Fibroblast of skin of abdomen (primary cell): ENCODE results near the gene HIP1.
A peak's percentile ranks its signal among the peaks of the same experiment; 100 is the strongest.
"Not testable (repeated sequence)": the region's sequence is repeated elsewhere in the genome, so short reads cannot be mapped to it uniquely, and the experiment has no call there.

Source experiments
- DNase-seq: peaks from one replicate; pipeline ENCODE4 v3.0.0-alpha.2; 2013

Gene HIP1

GRCh38 chr7:75567948-75568595 is 170.7 kb downstream of the HIP1 start:
- no peak for DNase-seq

GRCh38 chr7:75565132-75565837 is 173.5 kb downstream of the HIP1 start:
- DNase-seq: peak; percentile 92

GRCh38 chr7:75563171-75563570 is 175.6 kb downstream of the HIP1 start:
- no peak for DNase-seq

- no peak for DNase-seq
Observed at GRCh38 chr7:75559976-75560365, 178.8 kb downstream of the HIP1 start.

GRCh38 chr7:75559355-75559975 is 179.3 kb downstream of the HIP1 start:
- peak; percentile 36 for DNase-seq

GRCh38 chr7:75556835-75557234 is 181.9 kb downstream of the HIP1 start:
- DNase-seq: not testable (repeated sequence)

GRCh38 chr7:75555736-75556135 is 183.0 kb downstream of the HIP1 start:
- no peak for DNase-seq

- no peak for DNase-seq
Observed at GRCh38 chr7:75546237-75547015, 192.3 kb downstream of the HIP1 start.

- no peak for DNase-seq
Observed at GRCh38 chr7:75537731-75538130, 201.0 kb downstream of the HIP1 start.

- no peak for DNase-seq
Observed at GRCh38 chr7:75536940-75537538, 201.7 kb downstream of the HIP1 start.

GRCh38 chr7:75536491-75536890 is 202.2 kb downstream of the HIP1 start:
- no peak for DNase-seq

- DNase-seq: peak; percentile 66
Observed at GRCh38 chr7:75534727-75535307, 203.9 kb downstream of the HIP1 start.

GRCh38 chr7:75533926-75534325 is 204.8 kb downstream of the HIP1 start:
- DNase-seq: no peak

- DNase-seq: no peak
Observed at GRCh38 chr7:75532639-75533038, 206.1 kb downstream of the HIP1 start.

GRCh38 chr7:75531359-75531821 is 207.4 kb downstream of the HIP1 start:
- no peak for DNase-seq

- DNase-seq: not testable (repeated sequence)
Observed at GRCh38 chr7:75527224-75527722, 211.5 kb downstream of the HIP1 start.

- DNase-seq: not testable (repeated sequence)
Observed at GRCh38 chr7:75521727-75522126, 217.0 kb downstream of the HIP1 start.

- not testable (repeated sequence) for DNase-seq
Observed at GRCh38 chr7:75518842-75519241, 219.9 kb downstream of the HIP1 start.

GRCh38 chr7:75509033-75509432 is 229.7 kb downstream of the HIP1 start:
- DNase-seq: not testable (repeated sequence)

- DNase-seq: not testable (repeated sequence)
Observed at GRCh38 chr7:75492020-75492419, 246.7 kb downstream of the HIP1 start, which contains the start of gene SPDYE5. SPDYE5 (plus strand) TSS chr7:75492320; CDS start chr7:75494048, 1,728 bp downstream.

GRCh38 chr7:75485979-75486643 is 252.6 kb downstream of the HIP1 start, which contains the start of gene POM121C:
POM121C (minus strand) TSS chr7:75486299; CDS start chr7:75441496, 44,803 bp downstream.
- DNase-seq: peak; percentile 90
